ENCODE data around the gene SSR4.

Gene SSR4

GRCh38 chrX:153791104-153791852 lies 3.2 kb upstream of the SSR4 start:
- H3K4me3 ChIP-seq (ENCODE audit: low read depth, low read length) = no peak overlapping the region
- in situ Hi-C loops (cut with HindIII; ENCODE audit: low sequenced_read_pairs) = no loop called here
- no peak for DNase-seq (ENCODE audit: low read depth, low spot score)
- TF ChIP-seq CTCF (IDR thresholded peaks at IDR 0.05; ENCODE audit: low read depth, low read length) = no peak

- no peak for DNase-seq (ENCODE audit: low read depth, low spot score)
- H3K4me3 ChIP-seq (ENCODE audit: low read depth, low read length) = no peak overlapping the region
- TF ChIP-seq CTCF (IDR thresholded peaks at IDR 0.05; ENCODE audit: low read depth, low read length) = no peak
- in situ Hi-C loops (cut with HindIII; ENCODE audit: low sequenced_read_pairs) = no loop called here
Observed at GRCh38 chrX:153792368-153792767, 2.1 kb upstream of the SSR4 start.

- in situ Hi-C loops (cut with HindIII; ENCODE audit: low sequenced_read_pairs) = no loop called here
- TF ChIP-seq CTCF (IDR thresholded peaks at IDR 0.05; ENCODE audit: low read depth, low read length) = no peak
- H3K4me3 ChIP-seq (ENCODE audit: low read depth, low read length) = peak overlapping the region; percentile 72
- no peak for DNase-seq (ENCODE audit: low read depth, low spot score)
Observed at GRCh38 chrX:153793291-153793690, 1.2 kb upstream of the SSR4 start.

- no peak for TF ChIP-seq CTCF (IDR thresholded peaks at IDR 0.05; ENCODE audit: low read depth, low read length)
- DNase-seq (ENCODE audit: low read depth, low spot score) = no peak
- peak overlapping the region; percentile 72 for H3K4me3 ChIP-seq (ENCODE audit: low read depth, low read length)
- in situ Hi-C loops (cut with HindIII; ENCODE audit: low sequenced_read_pairs) = no loop called here
Observed at GRCh38 chrX:153794897-153795816, 689 bp downstream of the SSR4 start.

- TF ChIP-seq CTCF (IDR thresholded peaks at IDR 0.05; ENCODE audit: low read depth, low read length) = no peak
- DNase-seq (ENCODE audit: low read depth, low spot score) = no peak
- no peak overlapping the region for H3K4me3 ChIP-seq (ENCODE audit: low read depth, low read length)
- in situ Hi-C loops (cut with HindIII; ENCODE audit: low sequenced_read_pairs) = no loop called here
Observed at GRCh38 chrX:153797415-153798015, 3.0 kb downstream of the SSR4 start.

GRCh38 chrX:153799326-153799725 lies 4.9 kb downstream of the SSR4 start:
- in situ Hi-C loops (cut with HindIII; ENCODE audit: low sequenced_read_pairs) = no loop called here
- DNase-seq (ENCODE audit: low read depth, low spot score) = no peak
- no peak overlapping the region for H3K4me3 ChIP-seq (ENCODE audit: low read depth, low read length)
- TF ChIP-seq CTCF (IDR thresholded peaks at IDR 0.05; ENCODE audit: low read depth, low read length) = no peak
